ENCODE data around the gene TF.

TF gene

GRCh38 chr3:133805384-133805701, 59.1 kb downstream of the TF start:
- H3K4me3 ChIP-seq, result peak overlapping the region; percentile 95

GRCh38 chr3:133805702-133806475, 59.7 kb downstream of the TF start, which contains the start of gene SRPRB:
SRPRB (plus strand) TSS chr3:133805815; CDS start chr3:133805849, 34 bp downstream.
- peak; percentile 95 for DNase-seq (ENCODE audit: low spot score)
- Histone ChIP-seq H3K27ac (peak within 1 kb of the TSS; percentile 51 to 65), H3K4me3 (peak within 1 kb of the TSS; percentile 95)
- TF ChIP-seq CTCF (IDR thresholded peaks at IDR 0.05), result no peak

More at GRCh38 chr3:133805384-133805701, 59.1 kb downstream of the TF start:
- no peak for TF ChIP-seq CTCF (IDR thresholded peaks at IDR 0.05)
- no peak overlapping the region for H3K27ac ChIP-seq
- DNase-seq (ENCODE audit: low spot score), result no peak

GRCh38 chr3:133812872-133813271, 66.7 kb downstream of the TF start:
- no peak overlapping the region for H3K4me3 ChIP-seq
- DNase-seq (ENCODE audit: low spot score), result no peak
- TF ChIP-seq CTCF (IDR thresholded peaks at IDR 0.05), result no peak
- H3K27ac ChIP-seq, result no peak overlapping the region

GRCh38 chr3:133815386-133815785, 69.2 kb downstream of the TF start:
- Histone ChIP-seq H3K27ac (no peak overlapping the region), H3K4me3 (no peak overlapping the region)
- no peak for TF ChIP-seq CTCF (IDR thresholded peaks at IDR 0.05)
- DNase-seq (ENCODE audit: low spot score), result no peak

GRCh38 chr3:133820129-133820528, 73.9 kb downstream of the TF start:
- no peak overlapping the region for H3K4me3 ChIP-seq
- no peak for DNase-seq (ENCODE audit: low spot score)
- H3K27ac ChIP-seq, result no peak overlapping the region
- TF ChIP-seq CTCF (IDR thresholded peaks at IDR 0.05), result no peak

GRCh38 chr3:133820889-133821675, 74.9 kb downstream of the TF start:
- H3K27ac ChIP-seq, result no peak overlapping the region
- no peak for DNase-seq (ENCODE audit: low spot score)
- no peak overlapping the region for H3K4me3 ChIP-seq
- TF ChIP-seq CTCF (IDR thresholded peaks at IDR 0.05), result no peak
